GM21825 (cell line): ENCODE measurements around the gene PI4K2A.

Source experiments
- ATAC-seq: cut with Tn5 transposase; IDR thresholded peaks from one replicate; pipeline ENCODE4 v1.9.1; 2021; ENCODE audit warnings: mild to moderate bottlenecking, moderate library complexity; ENCODE audit not compliant: unreplicated experiment

PI4K2A gene

GRCh38 chr10:97724341-97724941 lies 84.0 kb downstream of the PI4K2A start:
- no peak for ATAC-seq
